HG03342 (cell line): Measurements from ENCODE around the gene PLXNA2.

ENCODE experiments used
- ATAC-seq: cut with Tn5 transposase; IDR thresholded peaks from one replicate; pipeline ENCODE4 v1.9.1; 2021; ENCODE audit warnings: mild to moderate bottlenecking, moderate library complexity; ENCODE audit not compliant: unreplicated experiment

Gene PLXNA2

GRCh38 chr1:208122612-208123358 is 121.4 kb downstream of the PLXNA2 start:
- no peak for ATAC-seq

DNA sequence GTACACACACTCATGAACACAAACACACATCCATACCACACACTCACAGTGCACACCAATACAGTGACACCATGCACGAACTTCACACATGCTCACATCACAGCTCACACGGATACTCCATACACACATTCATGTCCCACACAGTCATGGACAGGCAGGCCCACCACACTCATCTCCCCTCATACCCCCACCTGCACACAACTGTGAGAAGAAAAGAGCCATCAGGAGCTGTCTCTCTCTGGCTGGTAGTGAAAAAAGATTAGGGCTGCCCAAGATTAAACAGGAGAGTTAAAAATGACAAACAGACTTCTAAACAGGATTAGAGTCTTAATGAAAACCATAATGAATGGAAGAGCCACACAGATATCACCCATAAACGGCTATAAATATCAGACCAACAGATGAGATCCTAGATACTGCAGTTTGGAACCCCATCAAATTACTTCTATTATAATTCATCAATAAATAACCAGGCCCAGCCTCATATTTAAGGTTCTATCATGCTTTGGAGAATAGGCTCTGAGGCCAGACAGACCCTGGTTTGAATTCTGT is 122.3 kb downstream of the PLXNA2 start:
- ATAC-seq, result no peak

GRCh38 chr1:208120431-208120790 is 123.8 kb downstream of the PLXNA2 start:
- ATAC-seq, result no peak

DNA sequence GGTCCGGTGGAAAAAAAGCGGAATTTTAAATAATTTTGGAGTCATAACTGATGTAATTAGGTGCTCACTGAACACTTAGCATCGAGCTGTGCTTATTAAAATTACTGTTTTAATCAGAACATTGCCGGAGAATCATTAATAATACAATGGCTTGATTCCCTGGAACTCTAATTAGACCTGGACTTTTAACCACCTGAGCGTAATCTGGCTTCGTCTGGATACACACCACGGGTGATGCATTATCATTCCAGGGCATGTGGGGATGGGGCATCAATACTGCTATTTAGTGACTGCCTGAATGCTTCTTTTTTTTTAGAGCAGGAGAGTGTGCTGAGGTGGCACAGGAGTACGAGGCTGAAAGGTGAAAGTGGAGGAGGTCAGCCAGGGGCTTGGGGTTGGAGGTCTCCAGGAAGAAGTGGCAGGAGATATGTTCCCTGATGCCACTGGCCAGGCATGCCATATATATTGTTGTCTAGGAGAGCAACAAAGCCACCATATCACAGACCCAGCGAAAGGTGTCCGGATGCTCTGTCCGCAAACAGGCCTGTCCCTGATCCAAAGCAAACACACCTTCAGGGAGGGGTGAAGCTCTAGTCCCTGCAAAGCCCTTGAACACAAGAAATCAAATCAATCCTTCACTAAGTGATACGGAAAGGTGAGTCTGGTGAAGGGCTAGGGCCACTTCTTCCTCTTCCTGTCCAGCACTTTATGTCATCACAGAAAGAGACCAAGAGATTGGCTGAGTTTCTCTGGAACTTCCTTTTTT is 125.2 kb downstream of the PLXNA2 start:
- no peak for ATAC-seq

GRCh38 chr1:208118306-208118705 is 125.9 kb downstream of the PLXNA2 start:
- no peak for ATAC-seq

GRCh38 chr1:208117826-208118225 is 126.4 kb downstream of the PLXNA2 start:
- no peak for ATAC-seq

- ATAC-seq, result no peak
Observed at GRCh38 chr1:208117409-208117808, 126.8 kb downstream of the PLXNA2 start.

DNA sequence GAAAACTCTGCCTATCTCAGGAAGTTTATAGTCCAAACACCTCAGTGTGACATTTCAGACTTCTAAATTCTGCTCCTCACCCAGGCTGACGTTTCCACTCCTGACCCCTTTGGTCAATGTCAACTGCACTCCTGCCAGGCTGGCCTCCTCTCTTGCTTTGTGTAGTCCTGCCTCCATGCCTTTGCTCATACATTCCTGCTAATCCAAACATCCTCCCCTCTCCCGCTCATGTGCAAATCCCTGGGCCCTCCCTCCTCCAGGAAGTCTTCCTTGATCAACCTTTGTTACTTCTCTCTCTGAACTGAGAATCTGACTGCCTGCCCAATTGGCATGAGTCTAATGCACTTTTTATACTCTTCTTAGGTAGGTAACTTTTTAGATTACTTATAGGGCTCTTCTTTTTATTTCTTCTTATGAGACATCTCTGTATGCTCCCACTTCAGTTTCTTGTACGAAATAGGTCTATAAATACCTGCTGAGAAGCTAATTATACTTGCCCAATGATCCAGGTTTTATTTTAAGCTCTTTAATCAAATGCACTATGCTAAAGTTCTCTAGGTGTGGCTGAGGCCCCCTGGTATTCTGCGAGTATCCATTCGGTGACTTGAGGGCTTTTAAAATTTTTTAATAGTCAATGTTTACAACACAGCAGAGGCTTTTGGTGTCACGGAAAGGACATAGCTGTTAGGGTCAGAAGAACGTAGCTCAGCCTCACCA is 128.1 kb downstream of the PLXNA2 start:
- ATAC-seq, result no peak

DNA sequence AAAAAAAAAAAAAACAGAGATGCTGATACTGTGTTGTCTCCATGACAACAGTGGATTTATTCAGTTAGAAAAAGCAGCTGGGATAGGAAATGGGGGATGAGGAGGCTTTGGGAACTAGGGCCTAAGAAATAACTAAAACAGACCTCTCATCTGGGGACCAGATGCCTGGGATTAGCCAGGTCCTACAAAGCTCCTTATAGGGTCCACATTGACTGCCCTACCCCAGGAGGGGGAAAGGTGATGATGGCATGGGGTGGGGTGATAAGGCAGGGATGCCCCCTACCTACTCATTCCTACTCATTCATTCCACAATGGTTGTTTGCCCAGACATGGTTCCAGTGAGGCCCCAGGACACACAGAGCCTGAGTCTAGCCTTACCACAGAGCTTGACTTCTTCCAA is 131.2 kb downstream of the PLXNA2 start:
- no peak for ATAC-seq

GRCh38 chr1:208112401-208112800 is 131.8 kb downstream of the PLXNA2 start:
- no peak for ATAC-seq

GRCh38 chr1:208111646-208112190 is 132.5 kb downstream of the PLXNA2 start:
- ATAC-seq, result no peak

DNA sequence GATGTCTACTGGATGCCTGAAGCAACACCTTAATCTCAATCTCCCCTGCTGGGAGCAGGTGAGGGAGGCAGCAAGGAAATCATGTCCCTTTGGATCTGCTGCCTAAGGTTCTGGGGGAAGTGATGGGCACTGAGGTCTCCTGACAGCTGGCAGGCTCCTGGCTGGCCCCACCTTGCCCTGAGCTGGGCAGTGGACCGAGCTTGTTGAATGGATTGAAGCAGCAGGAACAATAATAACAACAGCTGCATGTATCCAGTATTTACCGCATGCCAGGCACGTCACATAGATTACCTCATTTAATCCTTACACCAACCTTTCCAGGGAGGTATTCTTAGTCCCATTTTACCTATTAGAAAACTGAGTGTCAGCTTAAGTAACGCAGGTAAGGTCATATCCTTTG is 133.9 kb downstream of the PLXNA2 start:
- no peak for ATAC-seq

GRCh38 chr1:208108646-208109330 is 135.4 kb downstream of the PLXNA2 start:
- no peak for ATAC-seq

DNA sequence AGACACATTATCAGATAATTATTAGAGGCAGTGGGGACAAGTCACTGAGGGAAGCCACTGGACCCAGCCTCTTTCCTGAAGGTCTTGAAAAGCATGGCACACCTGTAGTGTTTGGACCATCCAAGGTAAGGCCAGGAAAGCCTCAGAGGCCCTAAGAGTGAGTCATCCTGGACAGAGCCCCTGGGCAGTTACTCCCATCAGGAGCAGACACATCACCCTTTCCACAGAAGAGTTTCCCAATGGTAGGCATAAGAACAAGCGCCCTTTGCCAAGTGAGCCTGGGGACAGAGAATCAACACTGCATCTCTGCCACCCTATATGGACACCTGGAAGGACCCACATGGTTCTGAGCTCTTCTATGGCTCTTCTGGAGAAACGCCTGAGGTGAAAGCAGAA is 136.0 kb downstream of the PLXNA2 start:
- ATAC-seq, result no peak

- no peak for ATAC-seq
Observed at GRCh38 chr1:208107425-208108212, 136.6 kb downstream of the PLXNA2 start.

DNA sequence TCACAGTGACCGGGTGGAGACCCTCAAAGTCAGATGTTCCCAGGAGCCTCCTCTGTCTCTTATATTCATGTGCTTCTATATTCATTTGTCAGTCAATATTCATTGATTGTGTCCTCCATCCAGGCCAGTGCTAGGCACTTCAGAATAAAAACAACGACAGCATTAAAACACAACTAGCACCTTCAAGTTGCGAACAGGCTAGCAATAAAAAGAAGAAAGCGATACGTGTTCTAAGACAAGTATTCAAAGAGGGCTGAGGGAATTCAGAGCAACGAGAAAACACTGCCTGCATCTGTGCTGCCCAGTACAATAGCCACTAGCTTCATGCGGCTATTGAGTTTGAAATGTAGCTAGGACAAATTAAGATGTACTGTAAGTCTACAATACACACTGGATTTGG is 138.0 kb downstream of the PLXNA2 start:
- ATAC-seq, result no peak

GRCh38 chr1:208105756-208106155 is 138.4 kb downstream of the PLXNA2 start:
- no peak for ATAC-seq

- no peak for ATAC-seq
Observed at GRCh38 chr1:208103597-208104513, 140.3 kb downstream of the PLXNA2 start.
